Sigmoid colon (tissue), 7 donors: Measurements from ENCODE around the gene SLC19A1. TPM values are rescaled to one million over a fixed set of nuclear protein-coding genes. Genes with fewer than 3 reads are reported as not detected.

ENCODE experiments used
- DNase-seq: peaks from one replicate; pipeline ENCODE4 v3.0.0-alpha.2; 2019
- H3K27ac ChIP-seq, 4 donors: fragments of 200-600 bp; sonication (generic); one replicate each; pipeline ENCODE4 v1.5.1; 2016 to 2019; ENCODE audit warnings: mild to moderate bottlenecking in 1 of 4
- H3K27me3 ChIP-seq, 3 donors: fragments of 200-600 bp; sonication (generic); one replicate each; pipeline ENCODE4 v1.5.1; 2019; ENCODE audit warnings: mild to moderate bottlenecking in 1 of 3
- H3K36me3 ChIP-seq, 4 donors: fragments of 200-600 bp; sonication (generic); one replicate each; pipeline ENCODE4 v1.5.1; 2016 to 2019
- H3K4me1 ChIP-seq, 4 donors: fragments of 200-600 bp; sonication (generic); one replicate each; pipeline ENCODE4 v1.5.1; 2017 to 2019
- H3K4me3 ChIP-seq, 4 donors: fragments of 200-600 bp; sonication (generic); one replicate each; pipeline ENCODE4 v1.5.1; 2017 to 2019; ENCODE audit warnings: mild to moderate bottlenecking in 2 of 4, moderate library complexity in 1 of 4
- H3K9me3 ChIP-seq, 4 donors: fragments of 200-600 bp in 3 of 4; sonication (generic) in 3 of 4; one replicate each; pipeline versions ENCODE4 v1.5.1 to v1.6.1; 2013 to 2019
- EP300 ChIP-seq, 4 donors: sonication (generic); formaldehyde crosslinking; IDR thresholded peaks; one replicate each; pipeline ENCODE4 v1.6.1; 2017; ENCODE audit warnings: antibody characterized with exemption in 4 of 4
- POLR2A ChIP-seq, 2 donors: fragments of 450-650 bp; IDR thresholded peaks; one replicate each; pipeline ENCODE4 v1.6.1; 2016; ENCODE audit warnings: antibody characterized with exemption in 2 of 2, mild to moderate bottlenecking in 2 of 2, moderate library complexity in 2 of 2
- POLR2AphosphoS5 ChIP-seq, 4 donors: sonication (generic); formaldehyde crosslinking; IDR thresholded peaks; one replicate each; pipeline ENCODE4 v1.6.1; 2017; ENCODE audit warnings: antibody characterized with exemption in 4 of 4
- WGBS, 2 donors: extraction: QIAGEN DNeasy Blood & Tissue Kit; methylation state at CpG; one replicate each; pipeline ENCODE4 v1.1.7; 2013; 5-methylcytosine and 5-hydroxymethylcytosine counted together
- intact Hi-C: fragments of 100-400 bp; cut with DNase I; formaldehyde crosslinking; loops from one replicate; pipeline ENCODE4 v1.15.1; 2023
- polyA plus RNA-seq, 3 donors: library from polyadenylated mRNA; stranded (reverse); fragments of 200-250 nt; gene quantifications; one replicate each; pipeline ENCODE4 v1.2.3, GENCODE V29; 2013
- total RNA-seq, 4 donors: library from RNA; depleted of rRNA; stranded (reverse); fragments of >200 nt; gene quantifications; one replicate each; pipeline ENCODE4 v1.1.0, GENCODE V29; 2016
- TF ChIP-seq, protein P1 (sequence below), 4 experiments: fragments of 450-650 bp in 3 of 4; fragments of 200-600 bp in 1 of 4; IDR thresholded peaks; one replicate each; pipeline ENCODE4 v1.5.1; 2016 to 2019; ENCODE audit warnings: antibody characterized with exemption in 4 of 4, mild to moderate bottlenecking in 3 of 4, moderate library complexity in 2 of 4
- donor health status: healthy with polysubstance abuse.
- donor health status: Bipolar disorder and iron deficiency.
- donor health status: healthy.

The SLC19A1 gene
- total and polyA plus RNA-seq, 7 donors = 1.8 to 10.7 (median 2.5) TPM

DNA sequence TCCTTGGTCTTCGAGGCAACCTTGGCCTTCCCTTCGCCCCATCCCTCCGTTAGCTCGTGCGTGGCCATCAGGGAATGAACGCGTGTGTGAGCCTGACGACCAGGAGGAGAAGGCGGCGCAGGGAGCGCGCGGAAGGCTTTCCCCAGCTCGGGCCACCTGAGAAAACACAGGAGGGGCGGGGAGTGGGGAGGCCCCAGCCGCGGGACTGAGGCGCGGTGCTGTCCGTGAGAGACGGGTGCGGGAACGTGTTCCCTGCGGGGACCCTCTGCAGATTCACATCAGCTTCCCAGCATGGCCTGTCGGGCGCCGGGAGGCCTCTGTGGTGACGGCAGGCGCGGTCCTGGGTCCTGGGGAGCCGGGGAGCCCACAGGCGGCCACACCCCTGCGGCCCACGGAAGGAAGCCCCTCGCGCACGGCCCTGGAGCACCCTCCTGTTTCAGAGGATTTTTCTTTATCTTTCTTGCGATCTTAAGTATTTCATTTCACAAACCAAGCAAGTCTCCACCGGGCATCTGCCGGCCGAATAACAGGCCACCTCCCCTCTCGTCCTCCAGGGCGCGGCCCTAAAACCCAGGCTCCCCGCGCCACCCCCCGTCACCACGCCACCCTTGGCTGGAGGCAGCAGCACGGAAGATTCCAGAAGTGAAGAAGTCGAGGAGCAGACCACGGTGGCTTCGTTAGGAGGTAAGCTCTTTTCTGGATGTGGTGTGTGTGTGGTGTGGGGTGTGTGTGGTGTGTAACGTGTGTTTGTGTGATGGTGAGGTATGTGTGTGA is 66.3 kb downstream of the SLC19A1 start:
- Histone ChIP-seq H3K27me3 (no peaks in the 10 kb centered on the region), H3K4me3 (no peak overlapping the region), H3K27ac (no peak overlapping the region), H3K9me3 (no peaks in the 10 kb centered on the region), H3K36me3 (peaks cover 0 to 39% (median 11%) of the 10 kb centered on the region in 4 donors), H3K4me1 (peaks cover 4 to 37% (median 34%) of the 10 kb centered on the region in 4 donors)
- WGBS, 2 donors = 84 to 90% methylated on average over 53 of the region's 53 CpGs
- intact Hi-C loops = no loop called here
- TF ChIP-seq, protein P1, sequence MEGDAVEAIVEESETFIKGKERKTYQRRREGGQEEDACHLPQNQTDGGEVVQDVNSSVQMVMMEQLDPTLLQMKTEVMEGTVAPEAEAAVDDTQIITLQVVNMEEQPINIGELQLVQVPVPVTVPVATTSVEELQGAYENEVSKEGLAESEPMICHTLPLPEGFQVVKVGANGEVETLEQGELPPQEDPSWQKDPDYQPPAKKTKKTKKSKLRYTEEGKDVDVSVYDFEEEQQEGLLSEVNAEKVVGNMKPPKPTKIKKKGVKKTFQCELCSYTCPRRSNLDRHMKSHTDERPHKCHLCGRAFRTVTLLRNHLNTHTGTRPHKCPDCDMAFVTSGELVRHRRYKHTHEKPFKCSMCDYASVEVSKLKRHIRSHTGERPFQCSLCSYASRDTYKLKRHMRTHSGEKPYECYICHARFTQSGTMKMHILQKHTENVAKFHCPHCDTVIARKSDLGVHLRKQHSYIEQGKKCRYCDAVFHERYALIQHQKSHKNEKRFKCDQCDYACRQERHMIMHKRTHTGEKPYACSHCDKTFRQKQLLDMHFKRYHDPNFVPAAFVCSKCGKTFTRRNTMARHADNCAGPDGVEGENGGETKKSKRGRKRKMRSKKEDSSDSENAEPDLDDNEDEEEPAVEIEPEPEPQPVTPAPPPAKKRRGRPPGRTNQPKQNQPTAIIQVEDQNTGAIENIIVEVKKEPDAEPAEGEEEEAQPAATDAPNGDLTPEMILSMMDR (IDR thresholded peaks at IDR 0.05) = no peak
- no peak for TF ChIP-seq EP300 (IDR thresholded peaks at IDR 0.05)
- no peak for TF ChIP-seq POLR2AphosphoS5 (IDR thresholded peaks at IDR 0.05)
- TF ChIP-seq POLR2A (IDR thresholded peaks at IDR 0.05) = no peak
- DNase-seq = no peak

DNA sequence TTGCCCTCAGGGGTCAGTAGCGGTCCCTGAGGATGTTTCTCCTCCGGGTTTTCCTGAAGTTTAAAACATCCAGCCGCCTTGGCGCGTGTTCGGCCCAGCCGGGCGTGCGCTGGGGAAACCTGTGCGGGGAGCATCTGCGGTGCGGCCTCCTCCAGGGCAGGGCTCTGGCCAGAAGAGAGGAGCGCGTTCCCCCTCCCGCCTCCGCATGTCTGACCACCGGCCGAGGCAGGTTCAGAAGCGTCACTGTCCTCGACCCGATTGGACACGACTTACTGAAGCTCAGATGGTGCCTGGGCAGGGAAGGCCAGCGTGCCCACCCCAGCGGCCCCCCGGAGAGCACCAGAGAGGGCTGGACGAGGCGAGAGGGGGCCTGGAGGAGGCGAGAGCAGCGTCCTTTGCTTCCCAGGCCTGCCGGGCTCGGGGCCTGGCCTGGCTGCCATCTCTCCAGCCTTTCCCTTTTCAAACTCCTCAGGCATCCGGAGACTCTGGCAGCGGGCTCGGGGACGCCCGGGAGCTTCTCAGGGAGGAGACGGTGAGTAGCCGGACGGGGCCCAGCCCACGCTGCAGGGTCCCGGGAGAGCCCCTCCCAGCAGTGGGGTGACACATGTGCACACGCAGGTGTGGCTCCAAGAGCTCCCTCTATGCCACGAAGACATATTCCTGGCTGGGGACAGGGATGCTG is 67.1 kb downstream of the SLC19A1 start:
- peaks cover 4 to 43% (median 40%) of the 10 kb centered on the region in 4 donors for H3K4me1 ChIP-seq
- no peaks in the 10 kb centered on the region for H3K9me3 ChIP-seq
- intact Hi-C loops = no loop called here
- DNase-seq = no peak
- TF ChIP-seq POLR2A (IDR thresholded peaks at IDR 0.05) (no peak), EP300 (IDR thresholded peaks at IDR 0.05) (no peak), POLR2AphosphoS5 (IDR thresholded peaks at IDR 0.05) (no peak)
- TF ChIP-seq, protein P1 (IDR thresholded peaks at IDR 0.05) = no peak
- no peak overlapping the region for H3K27ac ChIP-seq
- peaks cover 0 to 34% (median 11%) of the 10 kb centered on the region in 4 donors for H3K36me3 ChIP-seq
- no peaks in the 10 kb centered on the region for H3K27me3 ChIP-seq
- H3K4me3 ChIP-seq = no peak overlapping the region
- WGBS, 2 donors = 83 to 94% methylated on average over 43 of the region's 43 CpGs

DNA sequence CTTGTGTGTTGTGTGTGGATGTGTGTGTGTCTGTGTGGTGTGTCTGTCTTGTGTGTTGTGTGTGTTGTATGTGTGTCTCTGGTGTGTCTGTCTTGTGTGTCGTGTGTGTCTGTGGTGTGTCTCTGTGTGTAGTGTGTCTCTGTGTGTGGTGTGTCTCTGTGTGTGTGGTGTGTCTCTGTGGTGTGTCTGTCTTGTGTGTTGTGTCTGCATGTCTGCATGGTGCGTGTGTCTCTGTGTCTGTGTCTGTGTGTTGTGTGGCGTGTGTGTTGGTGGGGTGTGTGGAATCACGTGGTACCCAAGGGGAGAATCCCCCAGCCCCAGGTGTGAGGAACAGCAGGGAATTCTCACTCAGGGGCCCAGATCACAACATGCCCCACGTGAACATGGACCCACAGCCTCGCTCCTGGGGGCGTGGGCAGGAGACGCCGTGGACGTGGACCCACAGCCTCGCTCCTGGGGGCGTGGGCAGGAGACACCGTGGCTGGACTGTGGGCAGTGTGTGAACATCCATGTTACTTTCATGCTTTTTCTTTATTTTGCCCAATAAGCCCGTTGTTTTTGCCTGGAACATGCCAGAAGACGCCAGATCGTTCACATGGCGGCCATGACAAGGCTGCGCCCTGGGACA is 67.8 kb downstream of the SLC19A1 start:
- no peak for DNase-seq
- intact Hi-C loops = no loop called here
- Histone ChIP-seq H3K4me3 (no peak overlapping the region), H3K36me3 (peaks cover 0 to 27% (median 9%) of the 10 kb centered on the region in 4 donors), H3K9me3 (no peaks in the 10 kb centered on the region), H3K4me1 (peaks cover 4 to 49% (median 45%) of the 10 kb centered on the region in 4 donors), H3K27ac (no peak overlapping the region), H3K27me3 (no peaks in the 10 kb centered on the region)
- TF ChIP-seq POLR2A (IDR thresholded peaks at IDR 0.05) (no peak), POLR2AphosphoS5 (IDR thresholded peaks at IDR 0.05) (no peak), EP300 (IDR thresholded peaks at IDR 0.05) (no peak)
- TF ChIP-seq, protein P1 (IDR thresholded peaks at IDR 0.05) = no peak
- 93 to 98% methylated on average over 18 of the region's 18 CpGs for WGBS, 2 donors

DNA sequence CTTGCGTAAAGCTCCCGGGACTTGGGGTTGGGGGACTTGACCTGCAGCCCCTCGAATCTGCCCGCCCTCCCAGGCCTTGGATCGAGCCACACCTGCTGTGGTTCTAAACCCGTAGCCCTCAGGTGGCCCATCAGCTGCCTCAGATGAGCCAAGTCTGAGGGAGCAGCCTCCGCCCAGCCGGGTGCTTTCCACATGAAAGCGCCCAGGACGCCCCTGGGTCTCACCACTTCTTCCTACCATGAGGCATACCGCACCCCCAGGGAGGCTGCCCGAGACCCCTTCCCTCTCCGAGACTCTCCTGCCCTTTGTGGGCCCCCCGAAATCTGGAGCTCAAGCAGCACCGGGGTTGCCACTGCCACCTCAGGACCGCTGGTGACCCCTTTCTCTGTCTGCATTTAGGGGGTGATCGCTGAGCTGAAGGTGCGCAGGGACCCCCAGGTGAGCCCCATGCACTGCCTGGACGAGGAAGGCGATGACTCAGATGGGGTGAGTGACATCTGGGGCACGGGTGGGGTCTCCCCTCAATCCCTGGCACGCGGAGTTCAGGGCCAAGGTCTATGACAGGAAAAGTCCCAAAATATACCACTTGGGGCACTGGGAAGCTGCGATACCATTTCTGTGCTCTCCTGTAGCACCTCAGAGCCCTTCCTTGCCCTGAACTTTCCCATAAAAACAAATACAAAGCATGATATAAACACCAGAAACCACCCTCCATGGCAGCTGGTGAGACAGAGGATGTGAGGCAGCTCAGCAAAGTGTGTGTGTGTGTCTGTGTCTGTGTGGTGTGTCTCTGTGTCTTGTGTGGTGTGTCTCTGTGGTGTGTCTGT is 68.5 kb downstream of the SLC19A1 start:
- peaks cover 4 to 48% (median 47%) of the 10 kb centered on the region in 4 donors for H3K4me1 ChIP-seq
- peaks cover 0 to 25% (median 8%) of the 10 kb centered on the region in 4 donors for H3K36me3 ChIP-seq
- intact Hi-C loops = no loop called here
- no peaks in the 10 kb centered on the region for H3K27me3 ChIP-seq
- 80 to 92% methylated on average over 24 of the region's 24 CpGs for WGBS, 2 donors
- TF ChIP-seq EP300 (IDR thresholded peaks at IDR 0.05) = no peak
- TF ChIP-seq POLR2AphosphoS5 (IDR thresholded peaks at IDR 0.05) = no peak
- no peak for TF ChIP-seq POLR2A (IDR thresholded peaks at IDR 0.05)
- TF ChIP-seq, protein P1 (IDR thresholded peaks at IDR 0.05) = no peak
- DNase-seq = no peak
- no peaks in the 10 kb centered on the region for H3K9me3 ChIP-seq
- no peak overlapping the region for H3K4me3 ChIP-seq
- no peak overlapping the region for H3K27ac ChIP-seq
